Measurements from ENCODE around the gene PCCA. TPM values are rescaled to one million over a fixed set of nuclear protein-coding genes. Genes with fewer than 3 reads are reported as not detected.
"Not testable (repeated sequence)": the region's sequence is repeated elsewhere in the genome, so short reads cannot be mapped to it uniquely, and the experiment has no call there.

PCCA gene
- total and polyA plus RNA-seq, 2 donors from 2014 or later, result 86.2 to 222 TPM

DNA sequence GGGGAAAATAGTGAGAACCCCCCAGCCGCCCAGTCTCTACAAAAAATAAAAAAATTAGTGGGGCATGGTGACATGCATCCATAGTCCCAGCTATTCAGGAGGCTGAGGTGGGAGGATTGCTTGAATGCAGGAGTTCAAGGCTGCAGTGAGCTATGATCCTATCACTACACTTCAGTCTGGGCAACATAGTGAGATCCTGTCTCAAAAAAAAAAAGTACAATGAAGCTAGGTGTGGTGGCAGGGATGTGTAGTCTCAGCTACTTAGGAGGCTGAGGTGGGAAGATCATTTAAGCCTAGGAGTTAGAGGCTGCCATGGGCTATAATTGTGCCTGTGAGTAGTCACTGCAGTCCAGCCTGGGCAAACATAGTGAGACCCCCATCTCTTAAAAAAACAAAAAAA lies 8.9 kb downstream of the PCCA start:
- H3K9me3 ChIP-seq (ENCODE audit: control insufficient read depth in 2 of 3, insufficient read depth in 1 of 3, low read length in 3 of 3), result no peaks in the 10 kb centered on the region
- TF ChIP-seq, protein P1, sequence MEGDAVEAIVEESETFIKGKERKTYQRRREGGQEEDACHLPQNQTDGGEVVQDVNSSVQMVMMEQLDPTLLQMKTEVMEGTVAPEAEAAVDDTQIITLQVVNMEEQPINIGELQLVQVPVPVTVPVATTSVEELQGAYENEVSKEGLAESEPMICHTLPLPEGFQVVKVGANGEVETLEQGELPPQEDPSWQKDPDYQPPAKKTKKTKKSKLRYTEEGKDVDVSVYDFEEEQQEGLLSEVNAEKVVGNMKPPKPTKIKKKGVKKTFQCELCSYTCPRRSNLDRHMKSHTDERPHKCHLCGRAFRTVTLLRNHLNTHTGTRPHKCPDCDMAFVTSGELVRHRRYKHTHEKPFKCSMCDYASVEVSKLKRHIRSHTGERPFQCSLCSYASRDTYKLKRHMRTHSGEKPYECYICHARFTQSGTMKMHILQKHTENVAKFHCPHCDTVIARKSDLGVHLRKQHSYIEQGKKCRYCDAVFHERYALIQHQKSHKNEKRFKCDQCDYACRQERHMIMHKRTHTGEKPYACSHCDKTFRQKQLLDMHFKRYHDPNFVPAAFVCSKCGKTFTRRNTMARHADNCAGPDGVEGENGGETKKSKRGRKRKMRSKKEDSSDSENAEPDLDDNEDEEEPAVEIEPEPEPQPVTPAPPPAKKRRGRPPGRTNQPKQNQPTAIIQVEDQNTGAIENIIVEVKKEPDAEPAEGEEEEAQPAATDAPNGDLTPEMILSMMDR (IDR thresholded peaks at IDR 0.05; ENCODE audit: borderline replicate concordance, extremely low read depth, insufficient read depth), result no peak
- no peak overlapping the region for H3K4me3 ChIP-seq (ENCODE audit: low read length in 3 of 3)
- H3K9ac ChIP-seq (ENCODE audit: low read length in 3 of 3), result no peak overlapping the region
- no peak overlapping the region for H3K27ac ChIP-seq (ENCODE audit: low read depth in 2 of 2, low read length in 2 of 2)
- FAIRE-seq, result no peak
- H3K27me3 ChIP-seq (ENCODE audit: control insufficient read depth, insufficient read depth, low read length), result no peaks in the 10 kb centered on the region
- DNase-seq, result no peak
- H3K36me3 ChIP-seq (ENCODE audit: control insufficient read depth in 2 of 3, insufficient read depth in 3 of 3, low read length in 3 of 3), result no peaks in the 10 kb centered on the region
- H3K4me1 ChIP-seq (ENCODE audit: control insufficient read depth in 2 of 3, insufficient read depth in 2 of 3, low read depth in 1 of 3, low read length in 3 of 3), result peaks cover 0 to 34% (median 5%) of the 10 kb centered on the region in 3 donors
- intact Hi-C loops (cut with DNase I), result no loop called here

DNA sequence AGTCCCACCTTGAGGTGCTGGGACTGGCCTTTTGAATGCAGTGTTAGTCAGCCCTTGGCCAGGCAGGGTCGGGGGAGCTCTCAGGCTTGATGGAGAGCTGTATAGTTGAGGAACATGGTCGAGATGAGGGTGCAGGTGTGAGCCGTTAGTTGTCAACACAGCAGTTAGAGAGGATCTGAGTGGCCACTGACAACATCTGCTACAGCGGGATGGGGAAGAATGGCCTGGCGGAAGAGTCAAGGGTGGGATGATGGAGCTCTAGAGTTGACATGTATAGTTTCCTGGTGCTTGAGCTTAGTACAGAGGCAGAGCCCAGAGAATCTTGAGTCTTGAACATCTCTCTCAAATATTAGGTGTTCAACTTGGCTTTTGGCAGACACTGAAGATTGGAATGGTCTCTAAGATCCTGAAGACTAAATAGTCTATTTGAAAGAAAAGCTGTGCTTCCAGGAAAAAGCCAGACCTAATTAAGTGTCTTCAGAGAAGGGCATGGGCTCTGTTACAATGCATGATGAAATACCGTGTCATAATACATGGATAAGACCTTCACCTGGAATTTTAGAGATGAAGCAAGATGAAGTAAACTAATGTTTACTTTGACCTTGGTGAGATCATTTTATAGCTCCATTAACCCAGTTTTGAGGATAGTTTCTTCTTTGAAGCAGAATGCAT lies 9.7 kb downstream of the PCCA start:
- TF ChIP-seq, protein P1 (IDR thresholded peaks at IDR 0.05; ENCODE audit: borderline replicate concordance, extremely low read depth, insufficient read depth), result no peak
- Histone ChIP-seq H3K27ac (ENCODE audit: low read depth in 2 of 2, low read length in 2 of 2) (peak overlapping the region; percentile 26 to 61), H3K9me3 (ENCODE audit: control insufficient read depth in 2 of 3, insufficient read depth in 1 of 3, low read length in 3 of 3) (no peaks in the 10 kb centered on the region), H3K4me1 (ENCODE audit: control insufficient read depth in 2 of 3, insufficient read depth in 2 of 3, low read depth in 1 of 3, low read length in 3 of 3) (peaks cover 0 to 34% (median 5%) of the 10 kb centered on the region in 3 donors), H3K36me3 (ENCODE audit: control insufficient read depth in 2 of 3, insufficient read depth in 3 of 3, low read length in 3 of 3) (no peaks in the 10 kb centered on the region), H3K9ac (ENCODE audit: low read length in 3 of 3) (no peak overlapping the region), H3K27me3 (ENCODE audit: control insufficient read depth, insufficient read depth, low read length) (no peaks in the 10 kb centered on the region), H3K4me3 (ENCODE audit: low read length in 3 of 3) (no peak overlapping the region)
- intact Hi-C loops (cut with DNase I), result no loop called here
- DNase-seq (no peak), FAIRE-seq (no peak)

DNA sequence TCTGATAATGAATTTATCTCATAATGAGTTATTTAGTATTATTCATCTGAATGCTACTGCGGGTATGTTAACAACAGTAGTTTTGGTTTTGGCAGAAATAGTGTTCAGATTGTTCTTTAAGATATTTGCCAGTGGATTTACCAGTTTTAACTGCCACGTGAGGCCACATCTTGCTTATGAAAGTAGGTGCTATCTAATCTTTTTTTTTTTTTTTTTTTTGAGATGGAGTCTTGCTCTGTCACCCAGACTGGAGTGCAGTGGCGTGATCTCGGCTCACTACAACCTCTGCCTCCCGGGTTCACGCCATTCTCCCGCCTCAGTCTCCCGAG lies 10.2 kb downstream of the PCCA start:
- not testable (repeated sequence) for FAIRE-seq, DNase-seq
- H3K27ac ChIP-seq (ENCODE audit: low read depth in 2 of 2, low read length in 2 of 2), result peak overlapping the region; percentile 15 to 61

DNA sequence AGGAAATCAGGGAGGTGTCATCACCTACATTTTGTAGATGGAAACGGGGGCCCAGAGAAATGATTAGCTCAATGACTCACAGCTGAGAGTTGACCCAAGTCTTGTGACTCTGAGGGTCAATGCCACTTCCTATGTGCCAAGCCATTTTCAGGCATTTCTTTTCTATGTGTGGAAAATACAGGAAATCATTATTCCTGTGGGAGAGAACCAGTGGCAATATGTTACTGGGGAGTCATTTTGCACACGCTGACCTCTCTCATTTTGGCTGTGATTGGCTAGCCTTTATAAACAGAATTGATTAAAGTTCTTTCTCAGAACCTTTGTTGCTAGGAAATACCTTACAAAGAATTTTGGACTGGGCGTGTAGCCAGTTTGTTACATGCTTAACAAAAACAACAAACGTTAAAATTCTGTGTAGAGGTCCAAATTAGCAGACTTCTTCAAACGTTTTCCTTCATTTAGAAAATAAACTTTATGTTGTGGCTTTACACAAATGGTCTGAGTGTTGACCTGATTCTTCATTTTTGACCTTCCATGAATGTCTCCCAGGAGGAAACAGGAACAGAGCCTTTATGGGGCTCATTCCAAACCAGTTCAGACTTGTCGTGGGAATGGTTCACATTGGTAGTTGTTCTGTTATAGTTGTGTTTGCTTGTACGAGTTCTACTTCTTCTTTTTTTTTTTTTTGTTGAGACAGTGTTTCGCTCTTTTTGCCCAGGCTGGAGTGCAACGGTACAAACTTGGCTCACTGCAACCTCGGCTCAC lies 11.4 kb downstream of the PCCA start:
- H3K9ac ChIP-seq (ENCODE audit: low read length in 3 of 3), result no peak overlapping the region
- no peaks in the 10 kb centered on the region for H3K27me3 ChIP-seq (ENCODE audit: control insufficient read depth, insufficient read depth, low read length)
- H3K36me3 ChIP-seq (ENCODE audit: control insufficient read depth in 2 of 3, insufficient read depth in 3 of 3, low read length in 3 of 3), result peaks cover 0 to 8% (median 0%) of the 10 kb centered on the region in 3 donors
- H3K4me3 ChIP-seq (ENCODE audit: low read length in 3 of 3), result peak overlapping the region in 1 of 3 donors; percentile 5
- FAIRE-seq (peak; percentile 95), DNase-seq (peak in 2 of 5 donors; percentile 32 to 87)
- H3K9me3 ChIP-seq (ENCODE audit: control insufficient read depth in 2 of 3, insufficient read depth in 1 of 3, low read length in 3 of 3), result no peaks in the 10 kb centered on the region
- peak overlapping the region; percentile 83 to 87 for H3K27ac ChIP-seq (ENCODE audit: low read depth in 2 of 2, low read length in 2 of 2)
- intact Hi-C loops (cut with DNase I), result no loop called here
- H3K4me1 ChIP-seq (ENCODE audit: control insufficient read depth in 2 of 3, insufficient read depth in 2 of 3, low read depth in 1 of 3, low read length in 3 of 3), result peaks cover 0 to 34% (median 5%) of the 10 kb centered on the region in 3 donors
- TF ChIP-seq, protein P1 (IDR thresholded peaks at IDR 0.05; ENCODE audit: borderline replicate concordance, extremely low read depth, insufficient read depth), result no peak

More for the DNA sequence above, 10.2 kb downstream of the PCCA start:
- H3K4me3 ChIP-seq (ENCODE audit: low read length in 3 of 3); H3K9me3 ChIP-seq (ENCODE audit: control insufficient read depth in 2 of 3, insufficient read depth in 1 of 3, low read length in 3 of 3); H3K27me3 ChIP-seq (ENCODE audit: control insufficient read depth, insufficient read depth, low read length); intact Hi-C loops (cut with DNase I); H3K9ac ChIP-seq (ENCODE audit: low read length in 3 of 3); H3K36me3 ChIP-seq (ENCODE audit: control insufficient read depth in 2 of 3, insufficient read depth in 3 of 3, low read length in 3 of 3): not testable (repeated sequence)
- peaks cover 0 to 34% (median 5%) of the 10 kb centered on the region in 3 donors for H3K4me1 ChIP-seq (ENCODE audit: control insufficient read depth in 2 of 3, insufficient read depth in 2 of 3, low read depth in 1 of 3, low read length in 3 of 3)
